ENCODE measurements around the gene GDE1. TPM values are rescaled to one million over a fixed set of nuclear protein-coding genes. Genes with fewer than 3 reads are reported as not detected.

Gene GDE1
- total RNA-seq, 1 experiment from 2014 or later = 48.7 TPM

DNA sequence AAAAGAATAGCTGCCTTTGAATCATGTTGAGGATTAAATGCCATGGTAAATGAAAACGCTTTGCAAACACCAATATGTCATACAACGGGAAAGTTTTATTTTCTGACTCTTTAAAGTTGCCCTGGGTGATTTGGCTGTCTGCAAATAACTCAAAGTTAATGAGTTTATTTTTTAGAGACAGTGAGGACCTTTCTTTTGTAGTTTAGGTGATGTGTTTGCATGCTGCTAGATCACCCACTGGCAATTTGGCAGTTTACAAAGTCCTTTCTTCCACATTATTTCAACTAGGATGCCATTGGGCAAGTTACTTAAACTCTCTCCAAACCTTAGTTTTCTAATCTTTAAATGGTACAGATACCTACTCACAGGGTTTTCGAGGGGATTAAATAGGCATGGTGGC lies 37.8 kb downstream of the GDE1 start:
- Histone ChIP-seq H3K36me3 (ENCODE audit: control insufficient read depth, insufficient read depth, low read length) (no peaks in the 10 kb centered on the region), H3K4me3 (ENCODE audit: low read depth, low read length) (no peak overlapping the region), H3K4me1 (no peaks in the 10 kb centered on the region), H3K9me3 (no peaks in the 10 kb centered on the region), H3K27me3 (replicated peaks; ENCODE audit: control insufficient read depth, insufficient read depth, low read length) (no peaks in the 10 kb centered on the region)
- DNase-seq = no peak
- Mint-ChIP-seq H3K27me3 (ENCODE audit: insufficient read depth, unreplicated experiment) (no peaks in the 10 kb centered on the region), H3K27ac (ENCODE audit: unreplicated experiment) (no peak overlapping the region), H3K4me3 (ENCODE audit: unreplicated experiment) (no peak overlapping the region), H3K9me3 (ENCODE audit: unreplicated experiment) (no peaks in the 10 kb centered on the region), H3K4me1 (ENCODE audit: low read depth, unreplicated experiment) (peaks cover 8% of the 10 kb centered on the region), H3K36me3 (ENCODE audit: insufficient read depth, unreplicated experiment) (no peaks in the 10 kb centered on the region)
- intact Hi-C loops (cut with micrococcal nuclease; ENCODE audit: unreplicated experiment) = no loop called here
- ChIA-PET POLR2A (no interaction called here), CTCF (no interaction called here)
- no TSS peak for BruUV-seq (replicated peaks)
- TF ChIP-seq CTCF (IDR thresholded peaks at IDR 0.05; ENCODE audit: insufficient read depth in 1 of 2, low read depth in 1 of 2, low read length in 1 of 2, severe bottlenecking in 1 of 2, unreplicated experiment in 1 of 2) = no peak

GRCh38 chr16:19482291-19482690 lies 39.6 kb downstream of the GDE1 start:
- Histone ChIP-seq H3K9me3 (no peaks in the 10 kb centered on the region), H3K4me1 (no peaks in the 10 kb centered on the region), H3K27me3 (replicated peaks; ENCODE audit: control insufficient read depth, insufficient read depth, low read length) (no peaks in the 10 kb centered on the region), H3K4me3 (ENCODE audit: low read depth, low read length) (no peak overlapping the region), H3K36me3 (ENCODE audit: control insufficient read depth, insufficient read depth, low read length) (no peaks in the 10 kb centered on the region)
- intact Hi-C loops (cut with micrococcal nuclease; ENCODE audit: unreplicated experiment) = no loop called here
- CTCF ChIA-PET = no interaction called here
- H3K4me3 Mint-ChIP-seq (ENCODE audit: unreplicated experiment) = no peak overlapping the region
- no peaks in the 10 kb centered on the region for H3K36me3 Mint-ChIP-seq (ENCODE audit: insufficient read depth, unreplicated experiment)
- BruUV-seq (replicated peaks) = no TSS peak
- H3K27me3 Mint-ChIP-seq (ENCODE audit: insufficient read depth, unreplicated experiment) = no peaks in the 10 kb centered on the region
- POLR2A ChIA-PET = no interaction called here
- no peak for TF ChIP-seq CTCF (IDR thresholded peaks at IDR 0.05; ENCODE audit: insufficient read depth in 1 of 2, low read depth in 1 of 2, low read length in 1 of 2, severe bottlenecking in 1 of 2, unreplicated experiment in 1 of 2)
- H3K9me3 Mint-ChIP-seq (ENCODE audit: unreplicated experiment) = no peaks in the 10 kb centered on the region
- no peak for DNase-seq
- no peaks in the 10 kb centered on the region for H3K4me1 Mint-ChIP-seq (ENCODE audit: low read depth, unreplicated experiment)
- H3K27ac Mint-ChIP-seq (ENCODE audit: unreplicated experiment) = no peak overlapping the region

DNA sequence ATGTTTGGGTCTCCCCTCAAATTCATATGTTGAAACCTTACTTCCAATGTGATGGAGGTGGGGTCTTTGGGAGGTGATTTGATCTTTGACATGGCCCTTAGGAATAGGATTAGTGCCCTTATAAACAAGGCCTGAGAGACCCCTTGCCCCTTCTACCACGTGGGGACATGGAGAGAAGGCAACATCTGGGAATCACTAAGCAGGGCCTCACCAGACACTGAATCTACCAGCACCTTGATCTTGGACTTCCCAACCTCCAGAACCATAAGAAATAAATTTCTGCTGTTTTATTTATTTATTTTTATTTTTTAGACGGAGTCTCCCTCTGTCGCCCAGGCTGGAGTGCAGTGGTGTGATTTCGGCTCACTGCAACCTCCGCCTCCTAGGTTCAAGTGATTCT lies 40.1 kb downstream of the GDE1 start:
- BruUV-seq (replicated peaks) = no TSS peak

More for the DNA sequence above, 40.1 kb downstream of the GDE1 start:
- Histone ChIP-seq H3K4me3 (ENCODE audit: low read depth, low read length) (no peak overlapping the region), H3K9me3 (no peaks in the 10 kb centered on the region), H3K36me3 (ENCODE audit: control insufficient read depth, insufficient read depth, low read length) (no peaks in the 10 kb centered on the region), H3K27me3 (replicated peaks; ENCODE audit: control insufficient read depth, insufficient read depth, low read length) (no peaks in the 10 kb centered on the region), H3K4me1 (no peaks in the 10 kb centered on the region)
- ChIA-PET POLR2A (no interaction called here), CTCF (no interaction called here)
- H3K27me3 Mint-ChIP-seq (ENCODE audit: insufficient read depth, unreplicated experiment) = no peaks in the 10 kb centered on the region
- H3K9me3 Mint-ChIP-seq (ENCODE audit: unreplicated experiment) = no peaks in the 10 kb centered on the region
- H3K4me1 Mint-ChIP-seq (ENCODE audit: low read depth, unreplicated experiment) = no peaks in the 10 kb centered on the region
- H3K27ac Mint-ChIP-seq (ENCODE audit: unreplicated experiment) = no peak overlapping the region
- H3K4me3 Mint-ChIP-seq (ENCODE audit: unreplicated experiment) = no peak overlapping the region
- DNase-seq = no peak
- TF ChIP-seq CTCF (IDR thresholded peaks at IDR 0.05; ENCODE audit: insufficient read depth in 1 of 2, low read depth in 1 of 2, low read length in 1 of 2, severe bottlenecking in 1 of 2, unreplicated experiment in 1 of 2) = no peak
- intact Hi-C loops (cut with micrococcal nuclease; ENCODE audit: unreplicated experiment) = no loop called here
- H3K36me3 Mint-ChIP-seq (ENCODE audit: insufficient read depth, unreplicated experiment) = no peaks in the 10 kb centered on the region
